OCI-LY3 (cell line): ENCODE measurements around the gene IER3.

ENCODE experiments used
- CTCF ChIP-seq: fragments of 200-600, 300-600 bp; sonication (generic); IDR thresholded peaks from 2 replicates; pipeline ENCODE4 v1.5.1; 2014; ENCODE audit warnings: antibody characterized with exemption, low read length, low read depth
- EZH2phosphoT487 ChIP-seq: fragments of 200-600 bp; shearing (Covaris generic); IDR thresholded peaks from 2 replicates; pipeline ENCODE4 v1.6.1; 2018; ENCODE audit warnings: antibody characterized with exemption, mixed run types, low read depth

GRCh38 chr6:30721198-30722024 lies 22.9 kb downstream of the IER3 start:
- no peak for TF ChIP-seq CTCF
- no peak for TF ChIP-seq EZH2phosphoT487
